HEK293T (cell line): ENCODE results near the gene NPDC1.

Source experiments
- CTCF ChIA-PET: fragments of 350-600 bp; formaldehyde crosslinking; extraction: SDS; loops from one replicate; lab custom pipeline; 2021; ENCODE audit warnings: antibody characterized with exemption, inconsistent platforms; lab: Yijun Ruan, JAX
- POLR2A ChIA-PET: fragments of 350-600 bp; formaldehyde crosslinking; extraction: SDS; loops from one replicate; lab custom pipeline; 2020; ENCODE audit warnings: antibody characterized with exemption, inconsistent platforms; lab: Yijun Ruan, JAX
- DNase-seq: peaks from one replicate; pipeline ENCODE4 v3.0.0; 2012; ENCODE audit warnings: mixed read lengths; ENCODE audit errors: extremely low spot score
- ARNT ChIP-seq: fragments of 450-650 bp; IDR thresholded peaks from 2 replicates; pipeline ENCODE4 v1.6.1; 2017; ENCODE audit warnings: mild to moderate bottlenecking
- BHLHE40 ChIP-seq: fragments of 450-650 bp; IDR thresholded peaks from 2 replicates; pipeline ENCODE4 v1.6.1; 2016; ENCODE audit warnings: mild to moderate bottlenecking, moderate library complexity, borderline replicate concordance
- CTBP1 ChIP-seq: fragments of 450-650 bp; IDR thresholded peaks from 2 replicates; pipeline ENCODE4 v1.6.1; 2016; ENCODE audit warnings: borderline replicate concordance
- ELF4 ChIP-seq: fragments of 450-650 bp; IDR thresholded peaks from 2 replicates; pipeline ENCODE4 v1.6.1; 2017; ENCODE audit warnings: antibody characterized with exemption
- FOXA1 ChIP-seq: fragments of 450-650 bp; IDR thresholded peaks from 2 replicates; pipeline ENCODE4 v1.6.1; 2016; ENCODE audit warnings: mild to moderate bottlenecking
- FOXK2 ChIP-seq: fragments of 450-650 bp; IDR thresholded peaks from 2 replicates; pipeline ENCODE4 v1.6.1; 2016; ENCODE audit warnings: mild to moderate bottlenecking
- FOXM1 ChIP-seq: fragments of 450-650 bp; IDR thresholded peaks from 2 replicates; pipeline ENCODE4 v1.6.1; 2017; ENCODE audit warnings: mild to moderate bottlenecking, borderline replicate concordance
- HDGF ChIP-seq: fragments of 450-650 bp; IDR thresholded peaks from 2 replicates; pipeline ENCODE4 v1.6.1; 2017; ENCODE audit warnings: antibody characterized with exemption, borderline replicate concordance
- L3MBTL2 ChIP-seq: fragments of 450-650 bp; conservative IDR thresholded peaks from 2 replicates; pipeline ENCODE4 v1.6.1; 2016; ENCODE audit warnings: mild to moderate bottlenecking
- LEF1 ChIP-seq: fragments of 450-650 bp; IDR thresholded peaks from 2 replicates; pipeline ENCODE4 v1.6.1; 2017; ENCODE audit warnings: mild to moderate bottlenecking, borderline replicate concordance
- NFRKB ChIP-seq: fragments of 450-650 bp; IDR thresholded peaks from 2 replicates; pipeline ENCODE4 v1.6.1; 2016; ENCODE audit warnings: mild to moderate bottlenecking, moderate library complexity
- PKNOX1 ChIP-seq: fragments of 450-650 bp; IDR thresholded peaks from 2 replicates; pipeline ENCODE4 v1.6.1; 2016
- SP1 ChIP-seq: fragments of 450-650 bp; IDR thresholded peaks from 2 replicates; pipeline ENCODE4 v1.6.1; 2017
- SUZ12 ChIP-seq: fragments of 450-650 bp; IDR thresholded peaks from 2 replicates; pipeline ENCODE4 v1.6.1; 2016; ENCODE audit warnings: mild to moderate bottlenecking
- TARDBP ChIP-seq: fragments of 450-650 bp; IDR thresholded peaks from 2 replicates; pipeline ENCODE4 v1.6.1; 2016
- ZNF384 ChIP-seq: fragments of 450-650 bp; IDR thresholded peaks from 2 replicates; pipeline ENCODE4 v1.6.1; 2016

Gene NPDC1

DNA sequence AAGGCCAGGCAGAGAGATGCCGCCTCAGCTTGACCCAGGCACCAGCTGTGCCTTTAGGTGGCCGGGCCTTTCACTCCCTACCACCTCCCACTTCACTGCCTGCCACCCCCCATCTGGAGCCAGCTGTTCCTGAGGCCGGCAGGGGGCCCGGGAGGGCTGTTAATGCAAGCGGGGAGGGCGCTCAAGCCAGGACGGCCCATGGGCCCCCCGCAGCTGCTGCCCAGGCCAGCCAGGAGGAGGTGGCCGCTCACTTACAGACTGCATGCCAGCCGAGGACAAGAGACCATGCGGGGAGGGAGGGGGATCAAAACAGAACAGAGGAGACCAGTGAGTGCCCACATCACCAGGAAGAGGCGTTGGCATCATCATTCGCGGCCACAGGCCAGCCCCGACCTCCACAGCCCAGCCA is 22.4 kb downstream of the NPDC1 start:
- CTCF ChIA-PET = interaction anchor here (1.9 kb wide), 1 partner anchor 76 kb away, joined by 5 read pairs; no protein-coding TSS in a partner anchor

DNA sequence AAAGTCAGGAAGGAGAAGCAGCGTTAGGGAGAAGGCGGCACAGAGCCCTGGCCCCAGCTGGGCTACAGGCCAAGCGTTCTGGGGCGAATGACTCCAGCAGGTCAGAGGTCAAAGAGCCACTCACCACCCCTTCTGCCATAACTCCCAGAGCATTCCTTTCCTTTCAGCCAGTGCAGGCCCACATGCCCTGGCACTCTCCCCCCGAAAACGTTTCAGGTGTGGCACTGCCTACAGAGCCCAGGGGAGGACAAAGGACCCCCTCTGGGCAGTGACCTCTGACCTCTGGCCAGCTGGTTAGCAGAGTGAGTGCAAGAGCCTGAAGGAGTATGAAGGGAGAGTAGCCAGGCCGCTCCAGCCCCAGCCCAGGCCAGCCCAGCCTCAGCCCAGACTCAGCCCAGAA is 22.8 kb downstream of the NPDC1 start:
- ChIA-PET POLR2A (interaction anchor here (1.2 to 1.4 kb wide), 2 partner anchors 30 to 72 kb away, joined by 3 read pairs; no protein-coding TSS in a partner anchor), CTCF (interaction anchor here (1.2 to 1.9 kb wide), 2 partner anchors 12 to 75 kb away, joined by 5 read pairs; no protein-coding TSS in a partner anchor)
- no peak for DNase-seq
- TF ChIP-seq ARNT (no peak), CTBP1 (no peak), TARDBP (no peak), HDGF (no peak), FOXM1 (no peak), SUZ12 (no peak), FOXK2 (no peak), ZNF384 (no peak), NFRKB (no peak), L3MBTL2 (no peak), PKNOX1 (no peak)

More for the DNA sequence above, 22.4 kb downstream of the NPDC1 start:
- POLR2A ChIA-PET = interaction anchor here (1.4 kb wide), 1 partner anchor 73 kb away, joined by 3 read pairs; no protein-coding TSS in a partner anchor
- DNase-seq = no peak
- TF ChIP-seq PKNOX1 (no peak), FOXK2 (no peak), ELF4 (no peak), L3MBTL2 (no peak), TARDBP (no peak), ARNT (no peak), BHLHE40 (no peak), FOXM1 (no peak), FOXA1 (no peak), ZNF384 (no peak), LEF1 (no peak), NFRKB (no peak), HDGF (no peak), SP1 (no peak), SUZ12 (no peak)

- no peak for TF ChIP-seq TARDBP
- TF ChIP-seq CTBP1 = no peak
- no peak for TF ChIP-seq FOXK2
- no peak for TF ChIP-seq ARNT
- no peak for TF ChIP-seq SUZ12
- no peak for TF ChIP-seq L3MBTL2
- no peak for TF ChIP-seq NFRKB
- no peak for TF ChIP-seq FOXA1
- TF ChIP-seq HDGF = no peak
- TF ChIP-seq LEF1 = no peak
- TF ChIP-seq BHLHE40 = no peak
- no peak for TF ChIP-seq FOXM1
- ChIA-PET POLR2A (interaction anchor here (1.2 to 1.4 kb wide), 2 partner anchors 30 to 72 kb away, joined by 3 read pairs; no protein-coding TSS in a partner anchor), CTCF (interaction anchor here (1.2 to 1.9 kb wide), 2 partner anchors 13 to 75 kb away, joined by 5 read pairs; no protein-coding TSS in a partner anchor)
- no peak for DNase-seq
These were observed 23.3 kb downstream of the NPDC1 start for GRCh38 chr9:137022662-137023008.

- CTCF ChIA-PET = interaction anchor here (1.2 to 1.9 kb wide), 2 partner anchors 14 to 74 kb away, joined by 5 read pairs; no protein-coding TSS in a partner anchor
- POLR2A ChIA-PET = interaction anchor here (1.2 kb wide), 1 partner anchor 29 kb away, joined by 3 read pairs; no protein-coding TSS in a partner anchor
- 0 out of 2 replicates have a peak, but pooled peaks have one; percentile 28 for TF ChIP-seq HDGF
- no peak for TF ChIP-seq ARNT
- DNase-seq = peak; percentile 94
These were observed 23.9 kb downstream of the NPDC1 start for GRCh38 chr9:137021979-137022661.

DNA sequence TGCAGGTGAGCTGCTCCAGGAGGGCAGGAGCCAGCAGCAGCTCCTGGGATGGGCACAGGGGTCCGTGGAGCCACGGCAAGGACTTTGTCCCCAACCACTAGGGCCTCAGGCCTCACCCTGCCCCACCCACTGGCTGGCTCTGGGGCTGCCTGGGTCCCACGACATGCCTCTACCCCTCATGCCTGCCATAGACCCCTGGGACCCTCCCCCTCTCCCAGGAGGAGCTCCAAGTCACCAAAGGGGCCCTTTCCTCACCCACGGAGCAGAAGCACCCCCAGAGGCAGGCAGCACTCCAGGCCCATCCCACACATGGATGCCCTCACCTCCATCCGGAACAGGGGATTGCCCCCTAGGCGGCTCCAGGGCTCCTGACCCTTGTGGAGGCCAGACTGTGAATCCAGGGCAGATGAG is 24.4 kb downstream of the NPDC1 start:
- ChIA-PET CTCF (interaction anchor here (1.8 kb wide), 1 partner anchor 8 kb away, joined by 6 read pairs; no protein-coding TSS in a partner anchor), POLR2A (interaction anchor here (1.2 kb wide), 1 partner anchor 65 kb away, joined by 3 read pairs; the partner anchor contains the start of gene MAN1B1)
- DNase-seq = no peak
- TF ChIP-seq L3MBTL2 (no peak), HDGF (no peak), NFRKB (no peak), FOXK2 (no peak), BHLHE40 (no peak), TARDBP (no peak), ARNT (no peak), FOXM1 (no peak), SUZ12 (no peak), LEF1 (no peak)

DNA sequence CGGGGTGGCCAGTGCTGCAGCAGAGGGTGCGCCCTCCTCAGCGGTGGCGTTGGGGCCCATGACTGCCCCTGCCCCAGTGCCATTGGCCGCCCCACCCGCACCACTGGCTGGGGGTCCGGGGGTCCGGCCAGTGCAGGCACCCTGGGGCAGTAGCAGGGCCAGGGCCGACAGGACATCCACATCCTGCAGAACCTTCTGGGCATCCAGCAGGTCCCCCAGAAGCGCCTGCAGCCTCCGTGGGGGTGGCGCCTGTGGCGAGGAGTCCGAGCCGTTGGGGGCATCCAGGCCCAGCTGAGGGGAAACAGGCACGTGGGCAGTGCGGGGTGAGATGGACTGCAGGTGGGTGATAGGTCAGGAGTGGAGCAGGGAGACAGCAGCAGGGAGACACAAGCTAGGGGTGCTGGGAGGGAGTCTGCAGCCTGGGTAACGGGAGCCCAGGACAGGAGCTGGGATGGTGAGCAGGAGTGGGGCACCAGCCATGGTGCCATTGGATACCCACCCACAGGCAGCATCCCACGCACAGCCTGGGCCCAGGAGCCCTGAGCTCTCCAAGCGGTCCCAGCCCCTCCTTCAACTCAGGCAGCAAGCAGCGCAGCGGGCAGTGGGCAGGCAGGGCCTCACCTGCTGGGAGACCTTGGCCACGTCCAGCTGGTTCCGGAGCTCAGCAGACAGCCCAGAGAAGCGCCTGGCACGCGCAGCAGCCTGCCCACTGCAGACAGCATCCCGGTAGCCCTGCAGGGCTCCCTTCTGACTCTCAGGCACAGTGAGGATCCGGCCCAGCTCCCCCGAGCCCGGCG is 25.0 kb downstream of the NPDC1 start:
- POLR2A ChIA-PET = interaction anchor here (1.2 kb wide), 1 partner anchor 66 kb away, joined by 3 read pairs; the partner anchor contains the start of gene MAN1B1
- DNase-seq = no peak
- TF ChIP-seq HDGF (no peak), CTBP1 (no peak), FOXA1 (no peak)
- CTCF ChIA-PET = interaction anchor here (0.8 to 1.8 kb wide), 2 partner anchors 8 to 14 kb away, joined by 3 to 6 read pairs; no protein-coding TSS in a partner anchor
